ENCODE measurements around the gene ZKSCAN1.

Gene ZKSCAN1

DNA sequence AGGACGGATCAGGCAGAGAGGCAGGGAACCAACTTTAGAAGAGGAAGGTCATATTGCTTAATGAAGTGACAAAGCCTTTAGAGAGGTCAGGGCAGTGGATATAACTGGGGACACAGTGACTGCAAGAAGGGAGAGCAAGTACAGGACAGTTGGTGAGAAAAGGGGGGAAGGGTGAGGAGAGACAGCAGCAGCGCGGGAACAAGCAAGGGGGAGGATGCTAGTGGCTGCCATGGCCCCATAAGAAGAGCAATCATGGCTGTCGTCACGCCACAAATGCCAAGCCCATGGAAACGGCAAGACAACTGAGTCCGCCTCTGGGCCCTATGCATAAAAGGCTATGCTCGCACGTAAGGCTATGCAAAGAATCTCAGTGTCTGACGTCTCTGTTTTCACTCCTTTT lies 57.1 kb downstream of the ZKSCAN1 start:
- H3K4me3 ChIP-seq (ENCODE audit: low read depth, low read length), result no peak overlapping the region
- TF ChIP-seq, protein P1, sequence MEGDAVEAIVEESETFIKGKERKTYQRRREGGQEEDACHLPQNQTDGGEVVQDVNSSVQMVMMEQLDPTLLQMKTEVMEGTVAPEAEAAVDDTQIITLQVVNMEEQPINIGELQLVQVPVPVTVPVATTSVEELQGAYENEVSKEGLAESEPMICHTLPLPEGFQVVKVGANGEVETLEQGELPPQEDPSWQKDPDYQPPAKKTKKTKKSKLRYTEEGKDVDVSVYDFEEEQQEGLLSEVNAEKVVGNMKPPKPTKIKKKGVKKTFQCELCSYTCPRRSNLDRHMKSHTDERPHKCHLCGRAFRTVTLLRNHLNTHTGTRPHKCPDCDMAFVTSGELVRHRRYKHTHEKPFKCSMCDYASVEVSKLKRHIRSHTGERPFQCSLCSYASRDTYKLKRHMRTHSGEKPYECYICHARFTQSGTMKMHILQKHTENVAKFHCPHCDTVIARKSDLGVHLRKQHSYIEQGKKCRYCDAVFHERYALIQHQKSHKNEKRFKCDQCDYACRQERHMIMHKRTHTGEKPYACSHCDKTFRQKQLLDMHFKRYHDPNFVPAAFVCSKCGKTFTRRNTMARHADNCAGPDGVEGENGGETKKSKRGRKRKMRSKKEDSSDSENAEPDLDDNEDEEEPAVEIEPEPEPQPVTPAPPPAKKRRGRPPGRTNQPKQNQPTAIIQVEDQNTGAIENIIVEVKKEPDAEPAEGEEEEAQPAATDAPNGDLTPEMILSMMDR (IDR thresholded peaks at IDR 0.05; ENCODE audit: low read depth, low read length, missing control alignments), result no peak
- in situ Hi-C loops (cut with HindIII; ENCODE audit: low sequenced_read_pairs), result no loop called here
- DNase-seq (ENCODE audit: low read depth), result no peak

DNA sequence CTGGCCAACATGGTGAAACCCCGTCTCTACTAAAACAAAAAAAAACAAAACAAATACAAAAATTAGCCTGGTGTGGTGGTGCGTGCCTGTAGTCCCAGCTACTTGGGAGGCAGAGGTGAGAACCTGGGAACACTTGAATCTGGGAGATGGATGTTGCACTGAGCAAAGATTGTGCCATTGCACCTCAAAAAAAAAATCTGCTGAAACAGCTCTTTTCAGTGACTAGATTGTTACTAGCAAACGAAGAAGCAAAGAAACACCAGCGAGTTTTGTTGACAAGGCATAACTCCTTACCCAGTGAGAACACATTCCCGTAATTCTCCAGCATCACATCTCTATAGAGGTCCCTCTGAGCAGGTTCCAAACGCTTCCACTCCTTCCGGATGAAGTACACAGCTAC lies 59.4 kb downstream of the ZKSCAN1 start:
- TF ChIP-seq, protein P1 (IDR thresholded peaks at IDR 0.05; ENCODE audit: low read depth, low read length, missing control alignments), result no peak
- no peak overlapping the region for H3K4me3 ChIP-seq (ENCODE audit: low read depth, low read length)
- in situ Hi-C loops (cut with HindIII; ENCODE audit: low sequenced_read_pairs), result no loop called here
- no peak for DNase-seq (ENCODE audit: low read depth)

DNA sequence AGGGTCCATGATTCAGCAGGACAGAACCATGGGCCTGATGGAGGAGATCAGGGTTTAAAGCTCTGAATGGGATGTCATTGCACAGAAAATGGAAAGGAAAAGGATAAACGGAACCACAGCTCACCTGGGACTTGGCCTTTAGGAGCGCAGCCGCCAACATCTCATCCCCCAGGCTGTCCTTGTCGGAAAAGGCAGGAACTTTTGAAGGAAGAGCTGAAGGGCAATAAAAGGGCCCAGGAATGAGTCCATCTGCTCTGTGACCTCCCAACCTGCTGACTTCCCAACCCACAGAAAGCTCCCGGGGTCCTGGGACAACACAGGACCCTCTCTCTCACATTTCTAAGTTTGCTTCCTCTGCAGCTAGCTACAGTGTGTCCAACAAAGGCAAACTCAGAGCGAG lies 60.0 kb downstream of the ZKSCAN1 start:
- DNase-seq (ENCODE audit: low read depth), result no peak
- TF ChIP-seq, protein P1 (IDR thresholded peaks at IDR 0.05; ENCODE audit: low read depth, low read length, missing control alignments), result no peak
- H3K4me3 ChIP-seq (ENCODE audit: low read depth, low read length), result no peak overlapping the region
- in situ Hi-C loops (cut with HindIII; ENCODE audit: low sequenced_read_pairs), result no loop called here

DNA sequence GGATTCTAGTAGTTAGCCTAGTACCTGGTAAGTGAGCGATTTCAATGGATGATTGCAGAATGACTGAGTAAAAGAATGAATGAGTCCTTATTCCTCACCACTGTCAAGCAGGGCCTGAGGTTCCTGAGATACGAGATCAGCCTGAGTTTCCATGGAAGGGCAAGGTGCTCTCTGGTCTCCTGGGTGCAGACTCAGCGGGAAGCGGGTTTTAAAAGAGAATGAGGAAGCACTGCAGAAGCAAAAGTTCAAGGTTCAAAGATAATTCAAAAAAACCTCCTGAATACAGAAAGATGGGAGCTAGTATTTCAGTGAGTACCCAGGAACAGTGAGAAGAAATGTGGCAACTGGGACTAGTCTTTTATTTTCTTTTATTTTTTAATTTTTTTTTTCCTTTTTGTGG lies 61.8 kb downstream of the ZKSCAN1 start:
- no peak overlapping the region for H3K4me3 ChIP-seq (ENCODE audit: low read depth, low read length)
- no peak for DNase-seq (ENCODE audit: low read depth)
- TF ChIP-seq, protein P1 (IDR thresholded peaks at IDR 0.05; ENCODE audit: low read depth, low read length, missing control alignments), result no peak
- in situ Hi-C loops (cut with HindIII; ENCODE audit: low sequenced_read_pairs), result no loop called here

DNA sequence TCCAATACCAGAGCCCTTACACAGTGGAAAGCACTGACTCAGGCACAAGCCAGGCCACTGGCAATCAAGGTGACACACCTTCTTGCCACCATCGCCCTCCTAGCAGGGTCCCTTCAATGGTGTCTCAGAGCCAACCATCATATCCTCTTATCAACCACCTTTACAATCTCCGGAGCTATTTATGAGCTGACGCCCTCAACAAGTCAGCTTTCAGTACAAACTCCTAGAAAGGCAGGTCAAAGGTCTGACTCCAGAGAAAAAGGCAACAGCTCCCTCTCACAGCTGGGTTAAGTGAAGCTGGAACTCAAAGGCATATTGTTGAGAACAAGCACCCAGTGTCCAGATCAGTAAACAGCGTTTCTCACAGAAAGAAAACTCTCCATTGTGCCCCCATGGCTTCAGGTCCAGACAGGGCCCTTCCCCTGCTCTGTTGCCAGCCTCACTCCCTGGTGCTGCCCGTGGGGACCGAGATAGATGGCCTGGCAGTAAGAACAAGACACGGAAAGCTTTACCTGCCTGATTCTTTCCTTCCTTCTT lies 63.7 kb downstream of the ZKSCAN1 start:
- no peak for DNase-seq (ENCODE audit: low read depth)
- in situ Hi-C loops (cut with HindIII; ENCODE audit: low sequenced_read_pairs), result no loop called here
- no peak overlapping the region for H3K4me3 ChIP-seq (ENCODE audit: low read depth, low read length)
- TF ChIP-seq, protein P1 (IDR thresholded peaks at IDR 0.05; ENCODE audit: low read depth, low read length, missing control alignments), result no peak

DNA sequence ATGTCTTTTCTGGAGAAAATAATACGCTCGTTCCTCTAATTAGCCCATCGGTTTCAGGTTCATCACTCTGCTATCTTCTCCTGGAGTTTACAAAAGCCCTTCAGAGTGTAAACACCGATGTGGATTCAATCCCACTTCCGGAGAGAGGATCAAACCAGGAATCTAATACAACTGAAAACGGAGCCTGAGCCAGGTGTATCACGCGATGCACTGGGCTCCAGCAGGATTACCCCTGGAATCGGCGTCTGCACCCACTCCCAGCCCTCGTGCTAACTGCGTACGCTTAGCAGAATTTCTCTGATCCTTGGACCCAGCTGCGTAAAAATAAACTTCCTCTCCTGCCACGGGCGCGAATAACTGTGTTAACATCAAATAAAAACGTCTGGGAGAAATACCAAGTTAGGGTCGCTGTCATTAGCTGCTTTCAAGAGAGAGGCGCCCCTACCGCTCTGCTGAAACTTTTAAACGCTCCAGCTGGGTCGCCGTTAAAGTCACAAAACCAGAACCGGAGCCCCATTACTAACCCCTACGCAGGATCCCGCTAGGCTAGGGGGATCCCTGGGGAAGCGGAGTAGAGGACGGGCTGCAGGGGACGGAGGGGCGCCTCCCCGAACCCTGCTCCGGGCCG lies 65.6 kb downstream of the ZKSCAN1 start:
- no peak for DNase-seq (ENCODE audit: low read depth)
- in situ Hi-C loops (cut with HindIII; ENCODE audit: low sequenced_read_pairs), result no loop called here
- peak overlapping the region; percentile 78 for H3K4me3 ChIP-seq (ENCODE audit: low read depth, low read length)
- TF ChIP-seq, protein P1 (IDR thresholded peaks at IDR 0.05; ENCODE audit: low read depth, low read length, missing control alignments), result no peak
